HT-29 (cell line): ENCODE results near the gene UPF1. TPM values are rescaled to one million over a fixed set of nuclear protein-coding genes. Genes with fewer than 3 reads are reported as not detected.
"Not testable (repeated sequence)": the region's sequence is repeated elsewhere in the genome, so short reads cannot be mapped to it uniquely, and the experiment has no call there.

Source experiments
- DNase-seq: peaks from one replicate; pipeline ENCODE4 v3.0.0-alpha.2; 2015; ENCODE audit warnings: low spot score
- total RNA-seq: library from RNA; depleted of rRNA; stranded (reverse); fragments of >200 nt; shearing (Covaris generic); gene quantifications from 2 replicates; pipeline ENCODE4 v1.2.3, GENCODE V29; 2014

The UPF1 gene
- total RNA-seq, 1 experiment from 2014 or later = 79.5 TPM

DNA sequence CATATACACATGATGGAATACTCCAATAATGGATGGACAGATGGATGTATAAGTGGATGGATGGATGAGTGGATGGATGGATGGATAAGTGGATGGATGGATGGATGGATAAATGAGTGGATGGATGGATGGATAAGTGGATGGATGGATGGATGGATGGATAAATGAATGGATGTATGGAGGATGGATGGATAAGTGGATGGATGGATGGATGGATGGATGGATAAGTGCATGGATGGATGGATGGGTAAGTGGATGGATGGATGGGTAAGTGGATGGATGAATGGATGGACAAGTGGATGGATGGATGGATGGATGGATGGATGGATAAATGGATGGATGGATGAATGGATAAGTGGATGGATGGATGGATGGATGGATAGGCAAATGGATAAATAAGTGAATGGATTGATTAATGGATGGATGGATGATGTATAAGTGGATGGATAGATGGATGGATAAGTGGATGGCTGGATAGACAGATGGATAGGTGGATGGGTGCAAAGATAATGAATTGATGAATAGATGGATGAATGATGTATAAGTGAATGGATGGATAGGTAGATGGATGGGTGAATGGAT lies 32.3 kb upstream of the UPF1 start:
- no peak for DNase-seq

DNA sequence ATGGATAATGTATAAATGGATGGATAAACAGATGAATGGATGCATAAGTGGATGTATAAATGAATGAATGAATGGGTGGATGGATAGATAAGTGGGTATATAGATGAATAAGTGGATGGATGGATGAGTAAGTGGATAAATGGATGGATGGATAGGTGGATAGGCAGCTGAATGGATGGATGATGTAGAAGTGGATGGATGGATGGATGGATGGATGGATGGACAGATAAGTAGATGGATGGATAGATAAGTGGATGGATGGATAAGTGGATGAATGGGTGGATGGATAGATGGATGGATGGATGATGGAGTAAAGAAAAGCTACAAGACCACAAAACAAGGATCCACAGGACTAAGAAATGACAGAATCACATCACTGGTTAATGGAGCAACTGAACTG lies 31.7 kb upstream of the UPF1 start:
- DNase-seq = no peak

DNA sequence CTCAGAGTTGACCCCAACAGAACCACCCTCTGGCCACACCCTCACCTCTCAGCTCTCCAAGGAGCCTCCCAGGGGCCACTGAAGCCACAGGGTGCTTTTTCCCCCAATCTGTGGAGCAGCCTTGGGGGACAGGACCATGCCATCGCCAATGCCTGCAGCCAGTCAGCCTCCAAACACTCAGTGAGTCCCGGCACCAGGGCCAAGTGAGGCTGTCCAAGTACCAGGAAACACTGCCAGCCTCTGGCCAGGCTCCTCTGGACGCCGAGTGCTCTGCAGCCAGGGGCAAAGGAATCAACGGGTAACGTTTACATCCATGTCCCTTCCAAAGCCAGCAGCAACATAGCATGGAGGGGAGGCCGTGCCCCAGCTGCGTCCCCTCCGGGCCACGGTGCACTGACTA lies 31.1 kb upstream of the UPF1 start:
- no peak for DNase-seq

DNA sequence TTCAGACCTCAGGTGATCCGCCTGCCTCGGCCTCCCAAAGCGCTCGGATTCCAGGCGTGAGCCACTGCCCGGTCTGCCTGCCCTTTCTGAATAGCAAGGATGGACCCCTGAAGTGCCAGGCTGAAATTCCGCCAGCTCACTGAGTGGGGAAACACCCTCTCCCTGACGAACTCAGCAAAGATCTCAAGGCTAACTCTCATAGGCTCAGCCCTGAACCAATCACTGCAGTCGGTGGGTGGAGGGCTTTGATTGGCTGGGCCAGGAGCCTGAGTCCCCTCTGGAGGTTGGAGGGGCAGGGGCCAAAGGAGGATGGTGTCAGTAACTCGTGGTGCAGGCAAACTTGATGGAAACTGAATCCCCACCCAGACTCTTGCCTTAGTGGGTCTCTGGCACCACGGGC lies 29.4 kb upstream of the UPF1 start:
- no peak for DNase-seq

DNA sequence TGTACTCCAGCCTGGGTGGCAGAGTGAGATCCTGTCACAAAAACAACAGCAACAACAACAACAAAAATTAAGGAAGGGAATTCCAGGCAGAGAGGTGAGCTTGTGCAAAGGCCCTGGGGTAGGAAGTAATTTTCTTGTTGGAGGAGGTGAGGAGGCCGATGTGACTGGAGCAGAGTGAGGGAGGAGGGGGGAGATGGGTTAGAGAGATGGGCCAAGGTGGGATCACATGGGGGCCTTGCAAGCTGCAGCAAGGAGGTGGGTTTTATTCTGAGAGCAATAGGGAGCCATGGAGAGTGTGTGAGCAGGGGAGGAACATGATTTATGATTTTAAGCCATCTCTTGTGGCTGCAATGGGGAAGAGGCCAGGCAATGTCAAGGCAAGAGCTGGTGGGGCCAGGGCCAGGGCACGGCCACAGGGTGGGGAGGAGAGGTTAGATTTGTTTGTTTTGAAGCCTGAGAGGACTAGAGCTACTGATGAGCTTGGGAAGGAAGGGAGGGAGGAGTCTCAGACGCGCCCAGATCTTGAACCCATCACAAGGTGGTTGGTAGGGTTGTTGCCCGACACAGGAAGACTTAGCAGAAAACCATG lies 28.1 kb upstream of the UPF1 start:
- DNase-seq = no peak

DNA sequence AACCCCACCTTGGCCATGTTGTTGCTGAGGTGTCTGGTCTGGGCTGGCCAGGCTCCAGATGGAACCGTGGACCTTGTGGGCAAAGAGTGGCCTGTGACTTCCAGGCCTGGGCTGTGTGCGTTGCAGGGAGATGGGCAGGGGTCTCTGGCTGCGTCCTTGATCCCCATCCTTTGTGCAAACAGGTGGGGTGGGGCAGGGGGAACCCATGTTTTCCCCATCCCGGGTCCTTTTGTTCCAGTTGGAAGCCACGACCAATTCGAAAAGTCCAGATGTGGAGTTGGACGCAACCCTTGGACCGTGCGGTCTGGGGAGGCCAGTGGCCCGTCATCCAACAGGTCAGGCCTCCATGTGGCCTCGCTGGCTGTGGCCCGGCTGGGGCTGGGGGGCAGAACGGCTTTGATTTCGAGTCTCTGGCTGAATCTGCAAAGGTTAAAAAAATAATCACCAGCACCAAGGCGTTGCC lies 27.6 kb upstream of the UPF1 start:
- DNase-seq = no peak

DNA sequence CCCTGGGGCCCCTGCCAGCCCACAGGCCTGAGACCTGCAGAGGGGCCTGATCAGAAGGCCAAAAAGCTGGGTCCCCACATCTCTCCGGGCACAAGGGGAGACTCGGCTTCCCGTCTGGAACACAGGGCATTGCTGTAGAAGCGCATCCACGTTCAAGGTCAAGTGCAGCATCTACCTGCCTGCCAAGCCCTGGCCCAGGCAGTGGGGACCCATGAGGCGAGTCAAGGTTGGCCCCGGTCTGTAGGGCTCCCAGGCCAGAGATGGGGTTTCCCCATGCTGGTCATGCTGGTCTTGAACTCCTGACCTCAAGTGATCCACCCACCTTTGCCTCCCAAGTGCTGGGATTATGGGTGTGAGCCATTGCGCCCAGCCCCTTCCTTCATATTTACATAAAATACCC lies 27.1 kb upstream of the UPF1 start:
- DNase-seq = no peak

DNA sequence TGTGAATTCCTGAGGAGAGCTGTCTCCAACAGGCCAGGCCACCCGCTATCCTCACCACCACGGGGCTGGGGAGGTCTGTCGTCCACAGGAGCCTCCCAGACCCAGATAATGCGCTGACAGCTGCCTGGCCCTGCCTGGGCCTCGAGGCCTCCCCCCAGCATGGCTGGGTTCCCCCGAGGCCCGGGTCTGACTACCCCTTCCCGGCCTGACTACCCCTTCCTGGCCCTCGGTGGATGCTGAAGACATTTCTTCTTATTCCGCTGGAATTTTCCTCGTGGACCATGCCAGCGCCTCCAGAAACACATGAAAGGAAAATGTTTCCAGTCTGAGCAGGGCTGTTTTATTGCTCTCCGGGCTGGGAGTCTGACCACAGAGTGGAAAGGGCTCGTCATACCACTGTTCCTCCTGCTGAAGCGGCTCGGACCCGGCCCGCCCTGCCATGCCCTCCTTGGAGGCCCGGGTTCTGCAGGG lies 23.9 kb upstream of the UPF1 start:
- no peak for DNase-seq

DNA sequence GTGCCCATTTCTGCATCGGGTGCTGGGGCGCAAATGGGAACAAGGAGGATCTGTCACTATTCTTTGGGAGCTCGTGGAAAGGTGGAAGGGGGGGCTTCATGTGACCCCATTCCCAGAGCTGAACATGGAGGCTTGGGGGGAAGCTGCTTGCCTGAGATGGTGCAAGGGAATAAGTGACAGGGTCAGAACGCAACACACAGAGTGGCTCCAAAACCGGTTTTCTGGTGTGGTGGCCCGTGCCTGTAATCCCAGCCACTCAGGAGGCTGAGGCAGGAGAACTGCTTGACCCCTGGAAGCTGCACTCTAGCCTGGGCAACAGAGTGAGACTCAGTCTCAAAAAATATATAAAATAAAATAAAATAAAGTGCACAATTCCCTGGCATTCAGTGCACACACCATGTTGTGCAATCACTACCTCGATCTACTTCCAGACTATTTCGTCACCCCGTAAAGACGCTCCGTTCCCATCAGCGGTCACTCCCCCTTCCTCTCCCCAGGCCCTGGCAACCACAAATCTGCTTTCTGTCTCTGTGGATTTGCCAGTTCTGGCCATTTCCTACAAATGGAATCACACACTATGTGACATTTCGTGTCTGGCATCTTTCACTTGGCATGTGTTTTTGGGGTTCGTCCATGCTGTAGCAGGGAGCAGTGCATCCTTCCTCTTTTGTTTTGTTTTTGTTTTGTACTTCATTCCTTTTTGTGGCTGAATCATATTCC lies 22.4 kb upstream of the UPF1 start:
- DNase-seq = no peak

DNA sequence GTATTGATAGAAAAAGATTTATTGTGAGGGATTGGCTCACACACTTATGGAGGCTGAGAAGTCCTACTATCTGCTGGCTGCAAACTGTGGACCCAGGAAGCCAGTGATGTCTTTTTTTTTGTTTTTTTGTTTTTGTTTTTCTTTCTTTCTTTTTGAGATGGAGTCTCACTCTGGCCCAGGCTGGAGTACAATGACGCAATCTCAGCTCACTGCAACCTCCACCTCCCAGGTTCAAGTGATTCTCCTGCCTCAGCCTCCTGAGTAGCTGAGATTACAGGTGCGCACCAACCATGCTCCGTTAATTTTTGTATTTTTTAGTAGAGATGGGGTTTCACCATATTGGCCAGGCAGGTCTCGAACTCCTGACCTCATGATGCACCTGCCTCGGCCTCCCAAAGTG lies 20.1 kb upstream of the UPF1 start:
- not testable (repeated sequence) for DNase-seq

DNA sequence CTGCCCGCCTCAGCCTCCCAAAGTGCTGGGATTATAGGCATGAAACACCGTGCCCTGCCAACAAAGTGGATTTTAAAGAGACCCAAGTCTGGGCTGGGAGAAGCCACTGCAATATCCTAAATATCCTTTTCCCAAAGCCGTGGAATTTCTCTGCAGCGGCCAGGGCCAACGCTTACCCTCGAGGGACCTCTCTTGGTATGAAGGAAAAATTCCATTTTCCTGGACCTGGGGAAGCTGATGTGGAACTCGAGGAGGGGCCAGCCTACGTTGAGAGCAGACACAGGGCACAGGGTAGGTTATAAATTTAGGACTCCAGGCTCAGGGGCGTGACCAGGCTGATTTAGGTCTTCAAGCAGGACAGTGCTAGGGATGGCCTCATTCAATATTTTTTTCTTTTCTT lies 17.7 kb upstream of the UPF1 start:
- DNase-seq = no peak

DNA sequence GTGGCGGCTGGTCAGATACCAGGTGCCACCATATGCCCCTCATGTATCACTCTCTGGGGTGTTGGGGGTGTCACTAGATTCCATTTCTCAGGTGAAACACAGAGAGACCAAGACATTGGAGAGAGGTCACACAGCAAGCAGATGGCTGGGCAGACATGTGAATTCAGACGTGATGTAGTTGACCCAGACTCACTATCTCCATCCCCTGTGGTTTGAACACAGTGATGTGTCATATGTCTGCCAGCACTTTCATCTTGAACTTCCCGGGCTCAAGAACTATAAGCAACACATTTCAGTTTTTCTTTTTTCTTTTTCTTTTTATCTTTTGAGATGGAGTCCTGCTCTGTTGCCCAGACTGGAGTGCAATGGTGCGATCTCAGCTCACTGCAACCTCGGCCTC lies 16.1 kb upstream of the UPF1 start:
- DNase-seq = no peak

DNA sequence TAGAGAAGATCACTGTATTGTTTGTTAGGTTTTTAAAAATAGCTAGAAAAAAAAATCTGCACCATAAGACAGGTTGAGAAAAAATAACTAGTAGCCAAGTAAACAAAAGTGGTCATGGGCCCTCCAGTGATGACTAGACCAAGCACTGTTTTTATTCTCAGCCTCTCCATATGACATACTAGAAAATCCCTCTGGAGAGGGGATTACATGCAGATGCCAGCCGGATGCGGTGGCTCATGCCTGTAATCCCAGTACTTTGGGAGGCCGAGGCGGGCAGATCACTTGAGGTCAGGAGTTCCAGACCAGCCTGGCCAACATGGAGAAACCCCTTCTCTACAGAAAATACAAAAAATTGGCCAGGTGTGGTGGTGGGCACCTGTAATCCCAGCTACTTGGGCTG lies 15.1 kb upstream of the UPF1 start:
- not testable (repeated sequence) for DNase-seq

DNA sequence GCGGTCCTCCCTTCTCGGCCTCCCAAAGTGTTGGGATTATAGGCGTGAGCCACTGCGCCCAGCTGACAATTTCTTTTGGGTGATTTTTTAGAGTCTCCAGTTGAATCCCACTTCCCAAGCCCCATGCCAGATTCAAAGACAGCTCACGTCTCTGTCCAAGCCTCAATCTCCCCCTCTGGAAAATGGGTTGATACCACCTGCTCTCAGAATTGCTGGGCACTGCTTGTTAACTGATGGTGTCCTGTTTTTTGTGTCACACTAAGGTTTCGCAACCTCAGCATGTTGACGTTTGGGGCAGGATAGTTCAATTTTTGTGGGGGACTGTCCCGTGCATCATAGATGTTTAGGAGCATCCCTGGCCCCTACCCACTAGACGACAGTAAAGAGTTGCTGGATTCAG lies 14.2 kb upstream of the UPF1 start:
- DNase-seq = no peak

DNA sequence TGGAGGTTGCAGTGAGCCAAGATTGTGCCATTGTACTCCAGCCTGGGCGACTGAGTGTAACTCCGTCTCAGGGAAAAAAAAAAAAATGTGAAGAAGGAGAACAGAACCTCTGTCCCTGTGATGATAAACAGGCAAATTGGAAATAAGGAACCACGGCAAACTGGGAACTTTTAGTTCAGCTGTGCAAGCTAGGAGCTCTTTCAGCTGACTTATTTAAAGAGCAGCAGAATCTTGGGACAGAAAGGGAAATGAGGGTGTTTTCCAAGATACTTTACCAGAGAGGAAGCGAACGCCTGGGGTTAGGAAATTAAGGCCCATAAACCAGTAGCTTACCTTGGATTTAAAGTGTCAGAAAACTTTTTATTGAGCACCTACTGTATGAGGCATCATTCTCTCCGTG lies 3.0 kb upstream of the UPF1 start:
- no peak for DNase-seq

DNA sequence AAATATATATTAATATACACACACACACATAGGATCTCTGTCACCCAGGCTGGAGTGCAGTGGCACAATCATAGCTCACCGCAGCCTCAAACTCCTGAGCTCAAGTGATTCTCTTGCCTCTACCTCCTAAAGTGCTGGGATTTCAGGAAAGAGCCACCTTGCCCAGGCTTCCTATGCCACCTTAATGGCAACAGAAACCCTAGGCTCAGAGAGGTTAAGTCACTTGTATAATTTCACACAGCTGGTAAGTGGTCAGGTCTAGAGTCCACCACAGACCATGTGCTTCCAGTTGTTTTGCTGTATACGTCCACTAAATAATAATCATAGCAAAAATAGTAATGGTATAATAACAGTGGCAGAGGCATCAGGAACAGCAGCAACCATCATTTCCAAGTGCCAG lies 1.3 kb upstream of the UPF1 start:
- DNase-seq = no peak

DNA sequence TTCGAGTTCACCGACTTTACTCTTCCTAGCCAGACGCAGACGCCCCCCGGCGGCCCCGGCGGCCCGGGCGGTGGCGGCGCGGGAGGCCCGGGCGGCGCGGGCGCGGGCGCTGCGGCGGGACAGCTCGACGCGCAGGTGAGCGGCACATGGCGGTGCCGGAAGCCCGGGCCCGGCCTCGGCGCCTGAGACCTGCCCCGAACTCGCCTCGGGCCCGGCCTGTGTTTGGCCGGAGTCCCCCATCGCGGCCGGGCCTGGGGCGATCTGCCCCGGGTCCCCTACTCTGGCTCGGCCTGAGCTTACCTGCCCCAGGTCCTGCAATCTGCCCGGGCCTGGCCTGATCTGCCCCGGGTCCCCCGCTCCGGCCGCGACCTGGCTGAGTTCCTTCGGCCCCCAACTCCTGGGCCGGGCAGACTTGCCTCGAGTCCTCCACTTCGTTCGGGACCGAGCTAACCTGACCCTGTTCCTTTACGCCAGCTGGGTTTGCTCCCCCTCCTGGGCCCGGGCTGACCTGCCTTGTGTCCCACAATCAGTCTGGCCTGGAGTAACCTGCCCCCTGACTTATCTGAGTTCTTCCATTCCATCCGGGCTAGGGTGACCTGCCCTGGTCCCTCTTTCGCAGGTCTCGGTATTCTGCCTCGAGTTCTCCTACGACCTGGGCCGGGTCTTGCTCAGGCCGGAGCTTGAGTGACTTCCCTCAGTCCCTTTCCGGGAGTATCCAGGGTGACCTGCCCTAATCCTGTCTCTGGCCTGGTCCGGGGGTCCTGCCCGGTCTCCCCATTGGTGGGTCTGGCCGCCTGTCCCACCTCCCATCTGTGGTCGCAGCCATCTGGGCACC lies 764 bp downstream of the UPF1 start:
- DNase-seq = peak; percentile 26

DNA sequence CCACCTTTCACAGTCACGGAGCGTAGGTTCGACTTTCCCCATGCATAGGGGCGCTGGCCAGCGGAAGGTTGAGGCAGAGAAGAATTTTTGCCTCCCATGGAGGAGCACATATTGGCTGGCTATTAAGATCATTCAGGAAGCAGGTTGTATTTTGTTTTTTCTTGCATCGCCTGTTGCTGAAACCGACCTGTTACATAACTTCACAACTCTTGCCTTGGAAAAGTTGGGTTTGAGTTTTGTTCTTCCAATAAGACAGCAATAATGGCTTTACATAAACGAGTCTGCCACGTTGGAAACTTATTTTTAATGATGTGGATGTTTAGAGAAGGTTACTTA lies 1.4 kb downstream of the UPF1 start:
- DNase-seq = peak; percentile 8

DNA sequence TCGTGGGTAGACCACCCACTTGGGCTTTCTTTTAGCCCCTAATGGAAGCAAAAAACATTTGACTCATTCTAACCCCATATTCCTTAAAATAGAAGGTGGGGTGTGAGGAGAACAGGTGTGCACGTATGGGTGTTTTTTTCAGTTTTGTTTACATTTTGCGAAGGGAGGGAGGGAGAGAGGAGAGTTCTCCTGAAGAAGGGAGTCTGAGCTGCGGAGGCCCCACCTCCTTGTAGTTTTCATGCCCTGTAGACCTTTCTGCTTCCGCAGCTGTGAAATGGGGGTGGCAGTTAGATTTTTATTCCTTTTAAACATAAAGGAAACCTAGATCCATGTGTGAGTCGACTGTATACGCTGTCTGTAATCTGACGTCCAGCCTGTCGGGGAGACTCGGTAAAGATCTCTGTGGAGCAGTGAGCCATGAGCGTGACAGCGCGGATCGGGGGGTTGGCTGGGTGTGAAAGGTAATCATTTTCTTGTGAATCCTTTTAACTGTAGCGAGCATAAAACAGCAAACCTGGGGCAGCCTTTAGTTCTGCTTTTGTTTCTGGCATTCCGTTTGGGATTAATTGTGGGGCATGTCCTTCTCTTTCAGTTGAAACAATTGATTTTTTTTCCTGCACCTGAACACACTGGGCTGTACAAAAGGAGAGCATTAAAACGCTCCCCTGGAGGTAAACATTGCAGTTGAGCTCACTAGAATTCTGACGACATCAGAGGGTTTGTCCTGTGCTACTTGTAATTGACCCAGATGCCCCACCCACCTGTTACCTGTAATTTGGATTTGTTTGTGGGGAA lies 2.3 kb downstream of the UPF1 start:
- peak; percentile 12 for DNase-seq

DNA sequence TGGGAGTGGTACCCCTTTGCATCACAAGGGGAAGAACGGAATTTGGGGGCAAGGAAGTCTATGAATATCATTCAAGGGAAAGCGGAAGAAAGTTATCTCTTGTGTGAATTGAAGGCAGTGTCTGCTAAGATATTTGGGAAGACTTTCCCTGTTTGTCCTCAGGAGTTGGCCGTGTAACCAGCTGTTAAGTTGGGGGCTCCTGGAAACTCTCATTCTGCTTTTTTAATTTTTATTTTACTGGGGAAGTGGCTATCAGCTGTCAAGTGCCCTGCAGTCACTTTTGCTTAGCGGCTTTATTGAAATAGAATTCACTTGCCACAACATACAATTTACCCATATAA lies 2.9 kb downstream of the UPF1 start:
- no peak for DNase-seq

DNA sequence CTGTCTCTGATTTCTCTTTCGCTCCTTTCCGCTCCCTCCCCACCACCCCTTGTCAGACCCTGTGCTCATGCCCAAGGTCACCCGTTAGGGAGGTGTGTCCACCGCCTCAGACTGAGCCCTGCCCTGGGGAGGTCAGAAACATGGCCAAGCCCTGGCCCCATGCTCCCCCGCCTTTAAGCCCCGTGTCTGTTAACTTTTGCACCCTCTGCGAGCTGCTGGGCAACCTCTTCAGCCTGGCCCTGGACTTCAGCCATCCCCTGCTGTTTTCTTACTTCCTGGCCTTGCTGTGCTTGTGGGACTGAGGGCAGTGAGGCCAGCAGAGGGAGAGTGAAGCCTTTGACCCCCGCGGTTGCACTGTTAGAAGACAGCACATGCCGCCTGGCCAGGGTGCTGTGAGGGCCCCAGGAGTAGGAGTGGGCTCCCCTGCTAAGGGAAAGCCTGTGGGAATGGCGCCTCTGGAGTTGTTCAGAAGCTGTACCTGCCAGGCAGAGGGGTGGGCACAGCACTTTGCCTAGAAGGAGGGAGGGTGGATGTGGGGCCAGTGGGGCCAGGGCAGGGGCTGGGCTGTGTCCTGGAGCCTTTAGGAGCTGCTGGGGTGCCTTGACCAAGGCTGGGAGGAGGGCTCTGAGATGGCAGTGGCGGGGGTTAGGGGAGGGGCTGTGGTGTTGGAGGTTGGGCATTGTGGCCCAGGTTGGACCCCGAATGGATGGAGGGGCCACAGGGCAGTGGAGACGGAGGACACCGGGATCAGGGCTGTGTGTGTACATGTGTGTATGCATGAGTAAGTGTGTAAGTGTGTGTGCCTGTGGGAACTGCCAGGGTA lies 7.9 kb downstream of the UPF1 start:
- no peak for DNase-seq
